Measurements from ENCODE around the gene ELMO1.

ELMO1 gene

DNA sequence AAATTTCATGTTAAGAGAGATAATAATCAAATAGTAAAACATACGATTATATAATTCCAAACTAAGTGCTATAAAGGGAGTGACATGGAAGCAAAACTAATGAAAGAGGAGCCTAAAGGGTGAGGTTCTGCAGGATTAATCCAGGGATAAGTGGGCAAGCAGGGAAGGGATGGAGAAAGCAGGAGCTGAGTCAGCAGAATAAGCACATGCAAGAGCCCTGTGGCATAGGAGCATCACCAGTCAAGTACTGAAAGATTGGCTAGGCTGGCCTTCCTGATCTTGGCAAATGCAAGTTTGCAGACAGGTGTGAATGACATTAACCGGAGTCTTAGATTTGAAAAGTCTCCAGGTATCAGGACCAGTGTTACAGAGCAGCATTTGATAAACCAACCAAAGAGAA lies 336.4 kb downstream of the ELMO1 start:
- no peak for DNase-seq

DNA sequence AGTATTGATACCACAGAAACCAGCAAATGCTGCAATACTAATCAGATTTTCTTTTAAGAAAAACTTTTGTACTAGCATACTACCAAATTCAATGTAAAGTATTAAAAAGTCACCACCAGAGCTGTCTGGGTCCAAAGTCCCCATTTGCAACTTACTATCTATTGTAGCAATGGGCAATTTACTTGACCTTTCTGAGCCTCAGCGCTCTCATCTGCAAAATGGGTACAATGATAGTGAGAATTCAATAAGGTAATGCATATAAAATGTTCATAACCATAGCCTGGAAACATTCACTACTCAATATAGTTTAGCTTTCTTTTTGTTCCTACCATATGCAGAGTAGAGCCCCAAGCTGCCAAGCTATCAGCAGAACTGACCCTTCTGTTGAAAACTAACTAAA lies 337.2 kb downstream of the ELMO1 start:
- no peak for DNase-seq

GRCh38 chr7:37110660-37111424 lies 337.8 kb downstream of the ELMO1 start:
- DNase-seq = no peak

- no peak for DNase-seq
Measured at GRCh38 chr7:37109843-37110242, 338.8 kb downstream of the ELMO1 start.

- no peak for DNase-seq
Measured at GRCh38 chr7:37109016-37109683, 339.5 kb downstream of the ELMO1 start.

DNA sequence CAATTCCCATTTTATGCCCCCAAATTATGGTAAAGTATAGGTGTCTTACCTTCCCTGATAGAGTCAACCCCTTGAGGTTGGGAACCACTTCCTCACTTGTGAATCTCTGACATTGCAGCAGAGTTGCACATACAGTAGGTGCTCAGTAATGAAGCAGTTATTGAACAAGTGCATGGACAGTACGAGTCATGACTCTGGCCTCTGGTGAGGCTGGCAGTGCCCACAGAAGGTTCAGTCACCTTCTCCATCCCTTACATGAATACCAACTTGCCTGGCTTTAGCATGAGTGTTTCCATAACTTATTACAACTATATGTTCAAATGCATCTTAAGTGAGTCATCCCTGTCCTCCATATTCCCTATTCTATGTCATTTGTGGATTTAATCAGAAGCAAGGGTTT lies 340.0 kb downstream of the ELMO1 start:
- DNase-seq = no peak

GRCh38 chr7:37107047-37107750 lies 341.5 kb downstream of the ELMO1 start:
- DNase-seq = no peak

GRCh38 chr7:37105762-37106161 lies 342.9 kb downstream of the ELMO1 start:
- no peak for DNase-seq

- no peak for DNase-seq
Measured at GRCh38 chr7:37104822-37105518, 343.7 kb downstream of the ELMO1 start.

GRCh38 chr7:37102518-37103137 lies 346.0 kb downstream of the ELMO1 start:
- DNase-seq = no peak

DNA sequence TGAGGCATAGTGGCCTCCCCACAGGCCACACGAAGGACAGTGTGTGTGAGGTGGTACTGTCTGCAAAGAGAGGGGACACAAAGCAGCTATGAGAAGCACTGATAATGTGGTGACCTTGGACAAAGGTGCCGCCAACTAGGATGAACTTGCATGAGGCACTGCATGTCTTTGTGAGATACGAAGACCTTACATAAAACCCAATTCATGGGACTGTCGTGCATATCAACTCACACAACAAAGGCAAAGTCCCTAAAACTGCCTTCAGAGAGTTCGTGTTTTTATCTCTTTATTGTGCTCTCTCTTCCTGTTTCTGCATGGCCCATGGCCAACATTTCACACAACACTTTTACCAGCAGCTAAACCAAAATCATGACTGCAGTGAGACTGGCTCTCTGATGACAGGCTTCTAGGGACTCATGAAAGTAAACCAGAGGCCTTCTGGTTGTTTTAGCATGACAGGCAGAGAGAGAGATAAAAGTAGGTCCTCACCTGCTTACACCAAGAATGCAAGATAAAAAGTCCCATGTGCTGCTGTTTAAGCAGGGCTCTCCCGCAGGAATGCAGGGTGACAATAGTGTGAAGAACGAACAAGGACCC lies 347.8 kb downstream of the ELMO1 start:
- DNase-seq = no peak

DNA sequence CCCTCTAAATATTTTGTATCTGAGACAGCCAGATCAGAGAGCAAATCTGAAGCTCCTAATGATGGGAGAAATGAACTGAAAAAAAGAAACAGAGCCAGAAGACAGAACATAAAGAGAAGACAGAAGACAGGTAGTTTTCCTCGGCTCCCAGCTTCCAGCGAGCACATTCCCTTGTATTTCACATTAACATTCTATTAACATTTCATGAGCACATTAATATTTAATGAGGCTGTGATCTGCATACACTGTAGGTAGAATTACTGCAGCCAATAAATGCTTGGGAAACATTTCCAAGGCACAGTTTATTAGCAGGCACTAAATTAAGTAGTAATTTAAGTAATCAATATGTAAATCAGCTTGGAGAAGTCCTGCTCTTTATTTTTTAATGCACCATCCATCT lies 349.9 kb downstream of the ELMO1 start:
- DNase-seq = no peak

GRCh38 chr7:37097983-37098382 lies 350.7 kb downstream of the ELMO1 start:
- no peak for DNase-seq

- DNase-seq = no peak
Measured at GRCh38 chr7:37097276-37097675, 351.4 kb downstream of the ELMO1 start.

DNA sequence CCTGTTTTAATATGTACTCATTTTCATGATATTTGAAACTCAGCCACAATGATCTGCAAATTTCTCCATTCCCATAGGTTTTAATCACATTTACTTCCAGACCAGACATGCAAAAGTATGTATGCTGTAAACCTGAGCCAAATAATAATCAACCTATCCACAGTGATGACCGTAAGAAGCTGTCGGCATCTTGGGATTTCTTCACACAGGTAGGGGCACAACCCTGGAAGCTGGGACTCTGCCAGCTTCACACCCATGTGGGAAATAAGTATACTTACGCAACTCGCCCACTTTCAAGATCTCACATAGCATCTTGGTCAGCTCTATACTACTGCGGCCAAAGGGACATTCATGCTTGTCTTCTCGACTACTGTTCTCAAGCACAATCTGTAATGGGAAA lies 352.3 kb downstream of the ELMO1 start:
- no peak for DNase-seq

GRCh38 chr7:37095122-37095521 lies 353.5 kb downstream of the ELMO1 start:
- DNase-seq = no peak

- no peak for DNase-seq
Measured at GRCh38 chr7:37093257-37093656, 355.4 kb downstream of the ELMO1 start.

DNA sequence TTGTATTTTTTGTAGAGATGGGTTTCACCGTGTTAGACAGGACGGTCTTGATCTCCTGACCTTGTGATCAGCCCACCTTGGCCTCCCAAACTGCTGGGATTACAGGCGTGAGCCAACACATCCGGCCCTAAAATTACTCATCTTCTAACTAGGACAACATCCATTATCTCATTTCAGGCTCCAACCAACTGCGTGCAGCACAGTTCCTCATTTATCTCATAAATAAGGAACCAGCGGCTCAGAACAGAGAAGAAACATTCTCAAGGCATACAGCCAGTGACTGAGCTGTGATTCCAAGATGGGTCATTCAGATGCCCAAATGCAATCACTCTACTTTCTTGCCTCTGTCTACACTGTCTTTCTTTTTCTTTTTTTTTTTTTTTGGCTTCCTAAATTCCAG lies 356.1 kb downstream of the ELMO1 start:
- no peak for DNase-seq

DNA sequence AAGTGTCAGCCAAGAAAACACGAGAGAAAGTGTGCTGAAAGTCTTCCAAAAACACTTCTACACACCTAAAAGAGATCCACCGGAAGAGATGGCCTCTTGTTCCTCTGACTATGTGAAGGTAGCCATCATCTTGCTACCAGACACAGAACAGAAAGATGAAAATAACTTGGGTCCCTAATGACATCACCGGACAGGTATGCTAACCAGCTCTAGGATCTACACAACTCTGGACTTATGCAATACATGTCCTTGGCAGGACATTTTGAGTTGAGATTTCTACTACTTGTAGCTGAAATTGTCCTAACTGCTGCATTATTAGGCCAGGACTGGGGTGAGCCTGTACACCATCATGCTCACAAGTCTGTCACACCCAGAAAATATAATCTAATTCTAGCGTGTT lies 358.7 kb downstream of the ELMO1 start:
- no peak for DNase-seq

- DNase-seq = no peak
Measured at GRCh38 chr7:37085600-37085999, 363.1 kb downstream of the ELMO1 start.

DNA sequence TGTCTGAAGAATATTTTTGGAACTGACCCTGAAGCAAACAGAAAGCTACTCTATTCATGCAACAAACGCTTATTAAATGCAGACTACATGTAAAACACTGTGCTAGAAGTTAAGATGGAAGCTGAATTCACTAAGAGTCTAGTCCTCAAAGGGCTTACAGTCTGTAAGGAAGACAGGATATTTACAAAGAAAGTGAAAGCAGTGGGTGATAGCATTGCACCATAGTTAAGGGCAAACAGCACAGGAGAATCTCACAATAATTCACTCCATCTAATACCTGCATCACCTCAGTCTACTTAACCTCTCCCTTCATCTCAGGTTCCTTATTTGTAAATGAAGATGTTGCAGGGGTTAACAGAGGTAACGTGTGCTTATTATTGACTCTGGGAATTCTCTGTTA lies 364.4 kb downstream of the ELMO1 start:
- no peak for DNase-seq

GRCh38 chr7:37083311-37084096 lies 365.2 kb downstream of the ELMO1 start:
- DNase-seq = peak; percentile 84
